Transverse colon (tissue), 4 donors: ENCODE results near the gene SHISAL1.

ENCODE experiments used
- EP300 ChIP-seq: sonication (generic); formaldehyde crosslinking; IDR thresholded peaks from one replicate; pipeline ENCODE4 v1.6.1; 2017; ENCODE audit warnings: antibody characterized with exemption, low read depth
- POLR2AphosphoS5 ChIP-seq, 3 donors: sonication (generic); formaldehyde crosslinking; IDR thresholded peaks; one replicate each; pipeline ENCODE4 v1.6.1; 2016; ENCODE audit warnings: antibody characterized with exemption in 3 of 3
- TF ChIP-seq, protein P1 (sequence below), 5 experiments: fragments of 200-600 bp in 3 of 5; fragments of 450-650 bp in 2 of 5; sonication (generic) in 3 of 5; IDR thresholded peaks; 1 replicate in 2 of 5; 2 replicates in 3 of 5; pipeline ENCODE4 v1.5.1; 2016 to 2017; ENCODE audit warnings: antibody characterized with exemption in 5 of 5, inconsistent platforms in 3 of 5, mild to moderate bottlenecking in 2 of 5, moderate library complexity in 1 of 5

DNA sequence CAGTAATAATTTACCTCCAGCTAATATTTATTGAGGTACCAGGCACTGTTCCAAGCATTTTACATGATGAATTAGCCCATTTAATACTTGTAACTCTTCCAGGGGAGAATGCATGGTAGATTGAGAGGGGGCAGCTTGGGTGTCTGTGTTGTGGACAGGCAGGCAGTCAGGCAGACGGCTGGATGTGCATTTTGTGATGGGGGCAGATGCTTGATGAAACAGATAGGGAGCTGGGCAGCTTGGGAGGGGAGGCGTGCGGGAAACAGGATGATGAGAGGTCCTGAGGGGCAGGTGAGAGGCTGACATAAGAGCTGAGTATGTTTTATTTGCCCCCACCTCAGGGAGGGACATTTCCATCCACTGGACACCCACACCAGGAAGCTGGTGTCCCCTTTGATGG, 33.1 kb upstream of the SHISAL1 start:
- TF ChIP-seq, protein P1, sequence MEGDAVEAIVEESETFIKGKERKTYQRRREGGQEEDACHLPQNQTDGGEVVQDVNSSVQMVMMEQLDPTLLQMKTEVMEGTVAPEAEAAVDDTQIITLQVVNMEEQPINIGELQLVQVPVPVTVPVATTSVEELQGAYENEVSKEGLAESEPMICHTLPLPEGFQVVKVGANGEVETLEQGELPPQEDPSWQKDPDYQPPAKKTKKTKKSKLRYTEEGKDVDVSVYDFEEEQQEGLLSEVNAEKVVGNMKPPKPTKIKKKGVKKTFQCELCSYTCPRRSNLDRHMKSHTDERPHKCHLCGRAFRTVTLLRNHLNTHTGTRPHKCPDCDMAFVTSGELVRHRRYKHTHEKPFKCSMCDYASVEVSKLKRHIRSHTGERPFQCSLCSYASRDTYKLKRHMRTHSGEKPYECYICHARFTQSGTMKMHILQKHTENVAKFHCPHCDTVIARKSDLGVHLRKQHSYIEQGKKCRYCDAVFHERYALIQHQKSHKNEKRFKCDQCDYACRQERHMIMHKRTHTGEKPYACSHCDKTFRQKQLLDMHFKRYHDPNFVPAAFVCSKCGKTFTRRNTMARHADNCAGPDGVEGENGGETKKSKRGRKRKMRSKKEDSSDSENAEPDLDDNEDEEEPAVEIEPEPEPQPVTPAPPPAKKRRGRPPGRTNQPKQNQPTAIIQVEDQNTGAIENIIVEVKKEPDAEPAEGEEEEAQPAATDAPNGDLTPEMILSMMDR (IDR thresholded peaks at IDR 0.05), result no peak
- no peak for TF ChIP-seq POLR2AphosphoS5 (IDR thresholded peaks at IDR 0.05)
- TF ChIP-seq EP300, result no peak
